ENCODE results near the gene GBA3. TPM values are rescaled to one million over a fixed set of nuclear protein-coding genes. Genes with fewer than 3 reads are reported as not detected.

The GBA3 gene
- 0.28 TPM for total RNA-seq
- polyA plus RNA-seq, result 0.37 TPM
- long read RNA-seq, donor 1, result 0 reads
- long read RNA-seq, donor 2, result 0 reads
- long read RNA-seq, donor 3, result 0 reads
- long read RNA-seq, donor 4, result 0 reads
- long read RNA-seq, donor 5, partial matches to known transcripts, result 0 of 2 reads
- long read RNA-seq, donor 5, other reads (novel, unspliced or antisense), result 0 of 2 reads
- long read RNA-seq, donor 6, result 0 reads
- long read RNA-seq, donor 7, result 0 reads
- long read RNA-seq, donor 8, result 0 reads
- long read RNA-seq, donor 9, result 0 reads
- long read RNA-seq, donor 10, result 0 reads

DNA sequence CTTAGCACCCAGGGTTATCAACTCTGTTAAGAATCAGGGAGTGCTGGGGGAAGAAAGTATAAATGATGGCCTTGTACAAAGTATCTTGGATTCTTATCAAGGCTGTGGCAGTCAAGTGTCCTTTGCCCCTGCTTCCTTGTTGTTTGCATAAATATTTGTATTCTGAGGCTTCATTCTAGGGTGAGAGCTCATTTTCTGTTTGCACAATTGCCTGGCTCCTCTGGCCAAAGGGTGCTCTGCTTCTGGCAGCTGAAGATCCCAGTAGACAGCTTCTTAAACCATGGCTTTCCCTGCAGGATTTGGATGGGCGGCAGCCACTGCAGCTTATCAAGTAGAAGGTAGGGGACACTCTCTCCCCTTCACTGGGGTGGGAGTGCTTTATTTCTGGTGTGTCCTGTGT lies at the start of gene GBA3:
TSS of gene GBA3 (plus strand) at position 202 of the 400 bp plus-strand sequence.
- WGBS, result 95% methylated on average over 1 of the region's 1 CpG
- H3K4me1 ChIP-seq (ENCODE audit: control insufficient read depth in 2 of 2, insufficient read depth in 2 of 2, low read length in 2 of 2), result peaks cover 0 to 9% of the 10 kb centered on the region in 2 donors
- no peaks in the 10 kb centered on the region for H3K9me3 ChIP-seq (ENCODE audit: control insufficient read depth in 2 of 2, insufficient read depth in 1 of 2, low read length in 1 of 2)
- H3K27ac ChIP-seq (ENCODE audit: low read depth in 1 of 2, low read length in 1 of 2), result no peak within 1 kb of the TSS
- DNase-seq (ENCODE audit: low read depth in 6 of 9, low spot score in 9 of 9), result no peak
- H3K36me3 ChIP-seq (ENCODE audit: control insufficient read depth in 2 of 2, insufficient read depth in 2 of 2, low read length in 1 of 2), result no peaks in the 10 kb centered on the region
- H3K27me3 ChIP-seq (ENCODE audit: control insufficient read depth in 2 of 2, insufficient read depth in 1 of 2, low read length in 1 of 2), result no peaks in the 10 kb centered on the region
- H3K4me3 ChIP-seq (ENCODE audit: low read length in 2 of 2), result no peak within 1 kb of the TSS

DNA sequence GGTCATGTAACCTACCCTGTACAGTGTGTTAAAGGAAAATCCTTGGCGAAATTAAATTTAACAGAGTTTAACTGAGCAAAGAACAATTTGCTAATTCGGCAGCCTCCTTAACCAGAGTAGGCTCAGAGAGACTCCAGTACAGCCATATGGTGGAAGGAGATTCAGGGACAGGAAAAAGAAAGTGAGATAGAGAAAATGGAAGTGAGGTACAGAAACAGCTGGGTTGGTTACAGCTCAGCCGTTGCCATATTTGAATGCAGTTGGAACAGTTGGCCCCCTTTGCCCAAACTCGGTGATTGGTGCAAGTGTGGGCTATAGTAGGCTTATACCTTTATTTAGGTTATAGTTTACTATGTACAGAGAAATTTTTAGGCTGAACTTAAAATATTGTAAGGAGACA lies 48.8 kb upstream of the GBA3 start:
- H3K27me3 ChIP-seq (ENCODE audit: control insufficient read depth in 2 of 2, insufficient read depth in 1 of 2, low read length in 1 of 2), result no peaks in the 10 kb centered on the region
- no peak overlapping the region for H3K27ac ChIP-seq (ENCODE audit: low read depth in 1 of 2, low read length in 1 of 2)
- H3K4me3 ChIP-seq (ENCODE audit: low read length in 2 of 2), result no peak overlapping the region
- no peaks in the 10 kb centered on the region for H3K4me1 ChIP-seq (ENCODE audit: control insufficient read depth in 2 of 2, insufficient read depth in 2 of 2, low read length in 2 of 2)
- H3K9me3 ChIP-seq (ENCODE audit: control insufficient read depth in 2 of 2, insufficient read depth in 1 of 2, low read length in 1 of 2), result peaks cover 0 to 2% of the 10 kb centered on the region in 2 donors
- 95% methylated on average over 4 of the region's 4 CpGs for WGBS
- no peaks in the 10 kb centered on the region for H3K36me3 ChIP-seq (ENCODE audit: control insufficient read depth in 2 of 2, insufficient read depth in 2 of 2, low read length in 1 of 2)
- DNase-seq (ENCODE audit: low read depth in 6 of 9, low spot score in 9 of 9), result no peak

DNA sequence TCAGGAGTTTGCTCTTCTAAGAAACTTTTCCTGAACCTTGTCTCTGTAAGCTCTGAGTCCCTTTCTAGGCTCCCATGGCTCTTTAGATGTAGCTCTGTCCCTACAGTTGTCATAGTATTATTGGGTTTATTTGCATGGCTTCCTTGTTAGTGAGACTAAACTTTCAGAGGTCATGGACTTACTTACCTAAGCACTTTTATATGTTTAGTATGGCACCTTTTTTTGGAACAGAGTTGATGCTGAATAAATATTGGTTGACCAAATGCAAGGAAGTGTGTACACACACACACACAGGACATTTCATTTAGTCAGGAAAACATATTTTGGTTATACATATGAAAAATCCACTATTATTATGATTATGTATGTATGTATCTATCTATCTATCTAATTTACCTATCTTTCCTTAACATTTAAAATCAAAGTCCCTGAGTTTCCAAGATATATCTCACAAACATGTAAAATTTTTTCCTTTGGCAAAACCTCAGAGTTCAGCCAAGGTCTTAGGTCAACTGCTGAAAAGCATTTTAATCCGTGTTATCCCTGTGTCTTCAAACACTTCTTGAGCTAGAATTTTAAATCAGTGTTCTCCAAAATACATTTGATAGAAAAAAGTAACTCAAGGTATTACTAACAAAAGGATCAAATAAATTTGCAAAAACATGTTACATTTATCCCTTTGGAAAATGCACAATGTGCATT lies 47.1 kb upstream of the GBA3 start:
- Histone ChIP-seq H3K4me3 (ENCODE audit: low read length in 2 of 2) (no peak overlapping the region), H3K9me3 (ENCODE audit: control insufficient read depth in 2 of 2, insufficient read depth in 1 of 2, low read length in 1 of 2) (no peaks in the 10 kb centered on the region), H3K4me1 (ENCODE audit: control insufficient read depth in 2 of 2, insufficient read depth in 2 of 2, low read length in 2 of 2) (no peaks in the 10 kb centered on the region), H3K27ac (ENCODE audit: low read depth in 1 of 2, low read length in 1 of 2) (no peak overlapping the region), H3K36me3 (ENCODE audit: control insufficient read depth in 2 of 2, insufficient read depth in 2 of 2, low read length in 1 of 2) (no peaks in the 10 kb centered on the region), H3K27me3 (ENCODE audit: control insufficient read depth in 2 of 2, insufficient read depth in 1 of 2, low read length in 1 of 2) (no peaks in the 10 kb centered on the region)
- no peak for DNase-seq (ENCODE audit: low read depth in 6 of 9, low spot score in 9 of 9)
- WGBS, result 94% methylated on average over 1 of the region's 1 CpG

DNA sequence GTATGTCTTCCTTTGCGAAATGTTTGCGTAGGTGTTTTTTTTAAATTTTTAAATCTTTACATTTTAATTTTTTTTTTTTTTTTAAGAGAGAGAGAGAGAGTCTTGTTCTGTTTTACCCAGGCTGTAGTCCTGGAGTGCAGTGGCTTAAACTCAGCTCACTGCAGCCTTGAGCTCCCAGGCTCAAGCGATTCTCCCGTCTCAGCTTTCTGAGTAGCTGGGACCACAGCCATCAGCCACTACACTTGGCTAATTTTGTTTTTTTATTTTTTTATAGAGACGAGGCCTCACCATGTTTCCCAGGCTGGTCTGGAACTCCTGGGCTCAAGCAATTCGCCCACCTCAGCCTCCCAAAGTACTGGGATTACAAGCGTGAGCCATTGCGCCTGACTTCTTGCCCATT lies 43.7 kb upstream of the GBA3 start:
- WGBS, result 95% methylated on average over 8 of the region's 8 CpGs
- no peak for DNase-seq (ENCODE audit: low read depth in 6 of 9, low spot score in 9 of 9)
- Histone ChIP-seq H3K4me1 (ENCODE audit: control insufficient read depth in 2 of 2, insufficient read depth in 2 of 2, low read length in 2 of 2) (no peaks in the 10 kb centered on the region), H3K27ac (ENCODE audit: low read depth in 1 of 2, low read length in 1 of 2) (no peak overlapping the region), H3K9me3 (ENCODE audit: control insufficient read depth in 2 of 2, insufficient read depth in 1 of 2, low read length in 1 of 2) (no peaks in the 10 kb centered on the region), H3K36me3 (ENCODE audit: control insufficient read depth in 2 of 2, insufficient read depth in 2 of 2, low read length in 1 of 2) (no peaks in the 10 kb centered on the region), H3K4me3 (ENCODE audit: low read length in 2 of 2) (no peak overlapping the region), H3K27me3 (ENCODE audit: control insufficient read depth in 2 of 2, insufficient read depth in 1 of 2, low read length in 1 of 2) (no peaks in the 10 kb centered on the region)

DNA sequence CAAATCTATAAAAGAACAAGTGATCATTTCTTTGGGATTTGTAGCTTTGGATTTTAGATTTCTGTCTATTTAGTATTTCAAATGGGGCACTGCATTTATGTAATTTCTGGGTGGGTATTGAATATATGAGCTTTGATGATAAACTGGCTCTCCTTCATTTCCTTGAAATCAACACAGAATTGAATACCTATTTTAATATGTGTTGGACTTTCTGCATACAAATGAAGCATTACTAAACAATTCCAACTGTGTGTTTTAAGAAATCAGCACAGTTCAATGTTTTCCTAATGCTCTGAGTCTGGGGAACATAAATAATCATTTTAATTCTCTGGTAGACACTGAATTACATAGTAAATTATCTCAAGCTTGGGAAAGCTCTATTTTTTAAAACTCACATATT lies 42.0 kb upstream of the GBA3 start:
- H3K36me3 ChIP-seq (ENCODE audit: control insufficient read depth in 2 of 2, insufficient read depth in 2 of 2, low read length in 1 of 2), result no peaks in the 10 kb centered on the region
- no peak overlapping the region for H3K27ac ChIP-seq (ENCODE audit: low read depth in 1 of 2, low read length in 1 of 2)
- no peaks in the 10 kb centered on the region for H3K4me1 ChIP-seq (ENCODE audit: control insufficient read depth in 2 of 2, insufficient read depth in 2 of 2, low read length in 2 of 2)
- H3K27me3 ChIP-seq (ENCODE audit: control insufficient read depth in 2 of 2, insufficient read depth in 1 of 2, low read length in 1 of 2), result no peaks in the 10 kb centered on the region
- no peaks in the 10 kb centered on the region for H3K9me3 ChIP-seq (ENCODE audit: control insufficient read depth in 2 of 2, insufficient read depth in 1 of 2, low read length in 1 of 2)
- no peak for DNase-seq (ENCODE audit: low read depth in 6 of 9, low spot score in 9 of 9)
- no peak overlapping the region for H3K4me3 ChIP-seq (ENCODE audit: low read length in 2 of 2)

DNA sequence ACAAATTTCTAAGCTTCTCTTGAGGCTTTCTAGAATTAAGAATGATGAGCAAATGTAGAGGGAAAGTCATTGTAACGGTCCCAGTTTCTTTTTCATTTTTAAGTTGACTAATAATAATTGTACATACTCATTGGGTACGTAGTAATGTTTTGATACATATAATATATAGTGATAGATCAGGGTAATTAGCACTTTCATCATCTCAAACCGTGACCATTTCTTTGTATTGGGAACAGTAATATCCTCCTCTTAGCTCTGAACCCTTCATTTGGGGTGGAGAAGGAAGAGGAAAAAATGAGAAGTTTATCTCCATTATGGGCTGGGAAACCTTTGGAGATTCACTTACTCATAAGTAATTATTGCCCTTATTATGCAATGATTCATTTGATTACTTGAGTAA lies 39.0 kb upstream of the GBA3 start:
- H3K27ac ChIP-seq (ENCODE audit: low read depth in 1 of 2, low read length in 1 of 2), result no peak overlapping the region
- 94% methylated on average over 3 of the region's 3 CpGs for WGBS
- H3K27me3 ChIP-seq (ENCODE audit: control insufficient read depth in 2 of 2, insufficient read depth in 1 of 2, low read length in 1 of 2), result no peaks in the 10 kb centered on the region
- no peak for DNase-seq (ENCODE audit: low read depth in 6 of 9, low spot score in 9 of 9)
- H3K9me3 ChIP-seq (ENCODE audit: control insufficient read depth in 2 of 2, insufficient read depth in 1 of 2, low read length in 1 of 2), result no peaks in the 10 kb centered on the region
- no peak overlapping the region for H3K4me3 ChIP-seq (ENCODE audit: low read length in 2 of 2)
- no peaks in the 10 kb centered on the region for H3K36me3 ChIP-seq (ENCODE audit: control insufficient read depth in 2 of 2, insufficient read depth in 2 of 2, low read length in 1 of 2)
- no peaks in the 10 kb centered on the region for H3K4me1 ChIP-seq (ENCODE audit: control insufficient read depth in 2 of 2, insufficient read depth in 2 of 2, low read length in 2 of 2)

DNA sequence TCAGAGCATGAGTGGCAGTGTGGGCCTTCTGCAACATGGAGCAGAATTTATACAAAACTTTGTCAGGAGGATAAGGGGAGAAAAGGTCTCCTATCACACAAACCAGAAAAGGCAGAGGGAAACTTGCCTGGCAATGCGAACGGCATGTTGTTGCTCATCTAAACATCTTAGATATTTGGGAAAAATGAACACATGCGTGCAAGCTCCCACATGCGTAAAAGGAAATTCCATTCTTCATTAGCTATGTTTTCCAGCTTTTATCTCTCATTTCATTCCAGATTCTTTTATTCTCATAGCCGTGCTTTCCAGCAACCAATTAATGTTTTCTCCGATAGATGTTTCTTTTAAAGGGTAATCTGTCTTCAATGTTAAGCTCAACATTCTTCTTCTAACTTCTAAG lies 31.3 kb upstream of the GBA3 start:
- no peaks in the 10 kb centered on the region for H3K36me3 ChIP-seq (ENCODE audit: control insufficient read depth in 2 of 2, insufficient read depth in 2 of 2, low read length in 1 of 2)
- H3K27me3 ChIP-seq (ENCODE audit: control insufficient read depth in 2 of 2, insufficient read depth in 1 of 2, low read length in 1 of 2), result no peaks in the 10 kb centered on the region

DNA sequence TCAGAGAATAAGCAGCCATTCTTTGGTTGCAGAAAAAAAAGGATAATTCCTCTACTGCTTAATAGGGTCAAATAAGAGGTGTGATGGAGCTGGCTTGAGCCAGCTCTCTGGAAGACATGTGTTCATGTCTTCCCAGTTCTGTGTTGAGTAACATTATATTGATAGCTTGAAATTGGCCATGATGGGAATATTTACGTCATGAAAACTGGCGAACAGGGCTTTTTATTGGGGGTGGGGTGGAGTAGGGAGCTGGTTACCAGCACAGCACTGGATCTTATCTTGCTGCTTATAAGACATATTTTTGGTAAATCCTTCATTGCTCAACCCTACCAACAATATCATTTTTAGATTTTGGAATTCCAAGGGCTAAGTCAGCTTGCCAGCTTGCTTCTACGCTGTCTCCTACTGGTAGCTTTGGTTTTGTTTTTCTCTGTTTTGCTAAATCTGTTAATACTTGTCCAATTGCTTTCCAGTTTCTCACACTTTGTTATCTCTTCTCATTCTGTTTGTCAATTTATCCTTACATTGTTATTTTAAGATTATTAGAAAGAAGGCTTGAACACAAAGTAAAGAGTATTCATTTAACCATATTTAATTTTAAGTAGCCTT lies 25.3 kb upstream of the GBA3 start:
- peaks cover 0 to 10% of the 10 kb centered on the region in 2 donors for H3K4me1 ChIP-seq (ENCODE audit: control insufficient read depth in 2 of 2, insufficient read depth in 2 of 2, low read length in 2 of 2)
- H3K27me3 ChIP-seq (ENCODE audit: control insufficient read depth in 2 of 2, insufficient read depth in 1 of 2, low read length in 1 of 2), result no peaks in the 10 kb centered on the region
- no peaks in the 10 kb centered on the region for H3K36me3 ChIP-seq (ENCODE audit: control insufficient read depth in 2 of 2, insufficient read depth in 2 of 2, low read length in 1 of 2)
- WGBS, result 96% methylated on average over 3 of the region's 3 CpGs
- no peak overlapping the region for H3K27ac ChIP-seq (ENCODE audit: low read depth in 1 of 2, low read length in 1 of 2)
- no peak overlapping the region for H3K4me3 ChIP-seq (ENCODE audit: low read length in 2 of 2)
- DNase-seq (ENCODE audit: low read depth in 6 of 9, low spot score in 9 of 9), result no peak
- H3K9me3 ChIP-seq (ENCODE audit: control insufficient read depth in 2 of 2, insufficient read depth in 1 of 2, low read length in 1 of 2), result no peaks in the 10 kb centered on the region

More for the DNA sequence above, 31.3 kb upstream of the GBA3 start:
- WGBS, result 87% methylated on average over 6 of the region's 6 CpGs
- no peaks in the 10 kb centered on the region for H3K4me1 ChIP-seq (ENCODE audit: control insufficient read depth in 2 of 2, insufficient read depth in 2 of 2, low read length in 2 of 2)
- H3K27ac ChIP-seq (ENCODE audit: low read depth in 1 of 2, low read length in 1 of 2), result no peak overlapping the region
- no peak overlapping the region for H3K4me3 ChIP-seq (ENCODE audit: low read length in 2 of 2)
- no peak for DNase-seq (ENCODE audit: low read depth in 6 of 9, low spot score in 9 of 9)
- H3K9me3 ChIP-seq (ENCODE audit: control insufficient read depth in 2 of 2, insufficient read depth in 1 of 2, low read length in 1 of 2), result no peaks in the 10 kb centered on the region

DNA sequence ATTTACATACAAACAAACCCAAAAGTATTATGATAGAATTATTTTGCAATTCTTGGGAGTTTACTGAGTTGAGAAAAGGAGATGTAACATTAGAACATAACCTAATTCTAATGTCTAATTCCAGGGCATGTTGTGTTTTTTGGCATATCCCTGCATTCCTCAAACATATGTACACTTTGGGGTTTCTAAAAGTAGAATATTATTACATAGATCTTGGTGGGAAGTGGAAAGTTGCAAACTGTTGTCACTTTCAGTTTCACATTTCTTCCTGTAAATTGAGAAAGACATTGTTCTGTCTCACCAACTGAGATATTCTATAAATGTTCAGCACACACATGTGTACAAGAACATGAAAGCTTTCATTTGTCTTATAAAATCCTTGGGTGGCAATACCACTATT lies 24.4 kb upstream of the GBA3 start:
- Histone ChIP-seq H3K4me1 (ENCODE audit: control insufficient read depth in 2 of 2, insufficient read depth in 2 of 2, low read length in 2 of 2) (peaks cover 0 to 18% of the 10 kb centered on the region in 2 donors), H3K27me3 (ENCODE audit: control insufficient read depth in 2 of 2, insufficient read depth in 1 of 2, low read length in 1 of 2) (no peaks in the 10 kb centered on the region), H3K36me3 (ENCODE audit: control insufficient read depth in 2 of 2, insufficient read depth in 2 of 2, low read length in 1 of 2) (no peaks in the 10 kb centered on the region), H3K9me3 (ENCODE audit: control insufficient read depth in 2 of 2, insufficient read depth in 1 of 2, low read length in 1 of 2) (no peaks in the 10 kb centered on the region), H3K4me3 (ENCODE audit: low read length in 2 of 2) (no peak overlapping the region), H3K27ac (ENCODE audit: low read depth in 1 of 2, low read length in 1 of 2) (peak overlapping the region in 1 of 2 donors; percentile 77)
- DNase-seq (ENCODE audit: low read depth in 6 of 9, low spot score in 9 of 9), result peak in 2 of 9 donors; percentile 29 to 66
